K562 (cell line): ENCODE data around the gene WDPCP. TPM values are rescaled to one million over a fixed set of nuclear protein-coding genes. Genes with fewer than 3 reads are reported as not detected.

Source experiments
- ATAC-seq: fragments of 200-7000 bp; cut with Tn5 transposase; 3 replicates; pipeline ENCODE4 v1.9.1; 2020; ENCODE audit warnings: moderate library complexity
- BruUV-seq: library from RNA; stranded (reverse); fragments of 400-500 nt; replicated peaks from 2 replicates; lab custom pipeline; 2021; lab: Mats Ljungman, UMichigan
- CTCF ChIA-PET: fragments of 300-600 bp; formaldehyde crosslinking; extraction: SDS; loops from one replicate; lab custom pipeline; 2021; ENCODE audit warnings: low intra/inter-chr PET ratio; lab: Yijun Ruan, JAX
- POLR2A ChIA-PET: fragments of 300-600, 350-650 bp; sonication (Branson Sonifier 250); formaldehyde crosslinking; extraction: SDS; loops from one replicate; lab custom pipeline; 2021; ENCODE audit warnings: antibody characterized with exemption, inconsistent platforms; lab: Yijun Ruan, JAX
- DNase-seq, 4 experiments: peaks; one replicate each; pipeline versions ENCODE4 v3.0.0 to v3.0.0-alpha.2; 2011 to 2018; ENCODE audit warnings: low spot score in 3 of 4, mixed read lengths in 3 of 4; ENCODE audit errors: extremely low read depth in 1 of 4
- FAIRE-seq: peaks from 2 replicates; lab custom pipeline; 2011; peaks lifted over from hg19 to GRCh38; lab: Jason Lieb, UNC
- H2AFZ ChIP-seq: 2 replicates; pipeline ENCODE4 v1.6.0; 2011; ENCODE audit warnings: low read depth, low read length, control low read depth, inconsistent platforms
- H3K27ac ChIP-seq: fragments of 200-600 bp; 3 replicates; pipeline ENCODE4 v1.8.0; 2011; ENCODE audit warnings: low read depth, mild to moderate bottlenecking, control low read depth, inconsistent platforms, low read length, moderate library complexity, mixed read lengths; ENCODE audit errors: extremely low read depth
- H3K27me3 ChIP-seq, 2 experiments: fragments of 300-600 bp in 1 of 2; 2 replicates in 1 of 2; 3 replicates in 1 of 2; pipeline versions ENCODE4 v1.6.0 to v1.8.0; 2011; ENCODE audit warnings: inconsistent platforms in 2 of 2, low read length in 2 of 2, mild to moderate bottlenecking in 1 of 2, mixed read lengths in 1 of 2, moderate library complexity in 1 of 2; ENCODE audit not compliant: control insufficient read depth in 2 of 2, insufficient read depth in 2 of 2
- H3K36me3 ChIP-seq: fragments of 300-600 bp; 3 replicates; pipeline ENCODE4 v1.8.0; 2011; ENCODE audit warnings: mild to moderate bottlenecking, low read length, inconsistent platforms; ENCODE audit not compliant: control insufficient read depth, insufficient read depth
- H3K4me1 ChIP-seq, 2 experiments: fragments of 200-600 bp in 1 of 2; replicated peaks in 1 of 2; 2 replicates in 1 of 2; 3 replicates in 1 of 2; pipeline versions ENCODE4 v1.5.1 to v1.8.0; 2011; ENCODE audit warnings: inconsistent platforms in 2 of 2, low read length in 2 of 2, mild to moderate bottlenecking in 1 of 2, mixed read lengths in 1 of 2, moderate library complexity in 1 of 2; ENCODE audit not compliant: control insufficient read depth in 2 of 2, insufficient read depth in 2 of 2
- H3K4me2 ChIP-seq: 2 replicates; pipeline ENCODE4 v1.6.1; 2011; ENCODE audit warnings: low read length, control low read depth, inconsistent platforms, mixed read lengths; ENCODE audit not compliant: insufficient read depth
- H3K4me3 ChIP-seq: fragments of 200-600 bp; sonication (generic), shearing (Covaris generic); 2 replicates; pipeline ENCODE4 v1.5.1; 2016; ENCODE audit warnings: control low read depth, inconsistent platforms
- H3K79me2 ChIP-seq: fragments of 200-600 bp; 3 replicates; pipeline ENCODE4 v1.8.0; 2011; ENCODE audit warnings: low read length, inconsistent platforms; ENCODE audit not compliant: control insufficient read depth, insufficient read depth
- H3K9ac ChIP-seq, 2 experiments: 2 replicates each; pipeline versions ENCODE4 v1.6.0 to v1.6.1; 2011; ENCODE audit warnings: low read depth in 2 of 2, low read length in 2 of 2, control low read depth in 1 of 2, inconsistent platforms in 1 of 2, mild to moderate bottlenecking in 1 of 2, mixed read lengths in 1 of 2; ENCODE audit not compliant: insufficient read depth in 1 of 2
- H3K9me1 ChIP-seq: one replicate; pipeline ENCODE4 v1.6.0; 2011; ENCODE audit warnings: inconsistent platforms, mild to moderate bottlenecking, low read length, moderate library complexity; ENCODE audit not compliant: control insufficient read depth, insufficient read depth
- H3K9me3 ChIP-seq: replicated peaks from 2 replicates; pipeline ENCODE4 v1.5.1; 2011; ENCODE audit warnings: low read depth, low read length, inconsistent platforms; ENCODE audit not compliant: control insufficient read depth, insufficient read depth
- H4K20me1 ChIP-seq: replicated peaks from 2 replicates; pipeline ENCODE4 v1.6.1; 2011; ENCODE audit warnings: low read length, inconsistent platforms, mixed read lengths; ENCODE audit not compliant: control insufficient read depth, insufficient read depth
- BDP1 ChIP-seq: IDR thresholded peaks from 3 replicates; pipeline ENCODE4 v1.6.1; 2011; ENCODE audit not compliant: insufficient read length, insufficient read depth
- CBX3 ChIP-seq, 2 experiments: IDR thresholded peaks; 1 replicate in 1 of 2; 2 replicates in 1 of 2; pipeline ENCODE4 v1.6.1; 2012; ENCODE audit warnings: inconsistent platforms in 2 of 2, low read length in 2 of 2, borderline replicate concordance in 1 of 2, control low read depth in 1 of 2
- CHD2 ChIP-seq: IDR thresholded peaks from 2 replicates; pipeline ENCODE4 v1.6.1; 2011; ENCODE audit warnings: low read depth, low read length
- FOS ChIP-seq: IDR thresholded peaks from 3 replicates; pipeline ENCODE4 v1.6.1; 2011; ENCODE audit not compliant: insufficient read length; ENCODE audit errors: extremely low read depth
- FOXA3 ChIP-seq, 2 experiments: fragments of 450-650 bp in 1 of 2; sonication (generic) in 1 of 2; formaldehyde crosslinking; IDR thresholded peaks in 1 of 2; conservative IDR thresholded peaks in 1 of 2; 2 replicates each; pipeline versions ENCODE4 v1.4.0 to v1.8.0; 2020 to 2022; ENCODE audit warnings: mild to moderate bottlenecking in 2 of 2, missing genetic modification reagents in 1 of 2
- L3MBTL2 ChIP-seq: fragments of 450-650 bp; IDR thresholded peaks from 2 replicates; pipeline ENCODE4 v1.6.1; 2016; ENCODE audit warnings: mild to moderate bottlenecking, moderate library complexity
- NCOA6 ChIP-seq: fragments of 450-650 bp; IDR thresholded peaks from 2 replicates; pipeline ENCODE4 v1.6.1; 2017; ENCODE audit warnings: mild to moderate bottlenecking
- PRMT5 ChIP-seq: sonication (generic); formaldehyde crosslinking; IDR thresholded peaks from 2 replicates; pipeline ENCODE4 v1.5.0; 2020; ENCODE audit warnings: missing genetic modification reagents
- TBP ChIP-seq: optimal IDR thresholded peaks from 2 replicates; pipeline ENCODE3; 2011; ENCODE audit warnings: low read depth, low read length, improper control_type of control experiment
- XRCC4 ChIP-seq: IDR thresholded peaks from one replicate; pipeline ENCODE4 v1.6.1; 2011; ENCODE audit not compliant: insufficient read depth, insufficient read length; ENCODE audit errors: extremely low read depth
- ZBTB17 ChIP-seq: fragments of 450-650 bp; formaldehyde crosslinking; IDR thresholded peaks from 2 replicates; pipeline ENCODE4 v1.4.0; 2020; ENCODE audit warnings: mild to moderate bottlenecking
- ZFX ChIP-seq: sonication (generic); formaldehyde crosslinking; IDR thresholded peaks from 2 replicates; pipeline ENCODE4 v1.8.0; 2022; ENCODE audit warnings: mild to moderate bottlenecking, missing genetic modification reagents, moderate library complexity
- ZNF212 ChIP-seq: fragments of 450-650 bp; formaldehyde crosslinking; IDR thresholded peaks from 2 replicates; pipeline ENCODE4 v1.4.0; 2020; ENCODE audit warnings: mild to moderate bottlenecking
- WGBS: fragments of 100-300 bp; shearing (Covaris generic); methylation state at CpG from one replicate; pipeline ENCODE4 v1.1.6; 2016; ENCODE audit warnings: low coverage, mixed read lengths; ENCODE audit not compliant: insufficient coverage; ENCODE audit errors: missing lambda C conversion rate; 5-methylcytosine and 5-hydroxymethylcytosine counted together
- in situ Hi-C: fragments of 300-500 bp; cut with MboI; formaldehyde crosslinking; loops from 4 replicates; pipeline ENCODE4 v1.15.0; 2018; ENCODE audit warnings: inconsistent platforms, mixed read lengths
- intact Hi-C: fragments of 100-400 bp; cut with micrococcal nuclease; formaldehyde crosslinking; loops from 2 replicates; pipeline ENCODE4 v1.14.2; 2022
- polyA plus RNA-seq, 8 experiments: library from polyadenylated mRNA; depleted of rRNA in 4 of 8; stranded (reverse) in 5 of 8; unstranded in 3 of 8; fragments of >200 nt; fragmentation: Nextera tagmentation in 2 of 8; fragmentation: Illumina TruSeq in 1 of 8; extraction: Ambion mirVana in 2 of 8; extraction: Trizol in 1 of 8; gene quantifications; 2 replicates each; pipeline versions ENCODE4 v1.2.1 to v1.2.3, GENCODE V29; 2011 to 2014; ENCODE audit warnings: inconsistent platforms in 1 of 8, missing spikeins in 1 of 8
- total RNA-seq, 7 experiments: library from RNA; depleted of rRNA in 6 of 7; stranded (reverse); fragments of >200 nt in 6 of 7; fragmentation: Illumina TruSeq in 2 of 7; extraction: Trizol in 2 of 7; gene quantifications; 2 replicates each; pipeline versions ENCODE4 v1.2.1 to v1.2.3, GENCODE V29; 2011 to 2021; ENCODE audit warnings: low replicate concordance in 1 of 7
- TF ChIP-seq, protein P1 (sequence below): fragments of 250-450 bp; sonication (Bioruptor Pico); IDR thresholded peaks from 2 replicates; pipeline ENCODE4 v1.5.0; 2021
- TF ChIP-seq, protein P2 (sequence below), 2 experiments: IDR thresholded peaks; 2 replicates each; pipeline ENCODE4 v1.6.1; 2012; ENCODE audit warnings: improper control_type of control experiment in 2 of 2, low read depth in 2 of 2, low read length in 2 of 2, borderline replicate concordance in 1 of 2
- TF ChIP-seq, protein P3 (sequence below): sonication (generic); formaldehyde crosslinking; IDR thresholded peaks from 2 replicates; pipeline ENCODE4 v1.5.0; 2020; ENCODE audit warnings: missing genetic modification reagents

The WDPCP gene
- total and polyA plus RNA-seq, 9 of the 15 experiments (the other 6 are each of a cell fraction or from before 2014, with no cell fraction given), result 1.4 to 6.4 (median 5.5) TPM

DNA sequence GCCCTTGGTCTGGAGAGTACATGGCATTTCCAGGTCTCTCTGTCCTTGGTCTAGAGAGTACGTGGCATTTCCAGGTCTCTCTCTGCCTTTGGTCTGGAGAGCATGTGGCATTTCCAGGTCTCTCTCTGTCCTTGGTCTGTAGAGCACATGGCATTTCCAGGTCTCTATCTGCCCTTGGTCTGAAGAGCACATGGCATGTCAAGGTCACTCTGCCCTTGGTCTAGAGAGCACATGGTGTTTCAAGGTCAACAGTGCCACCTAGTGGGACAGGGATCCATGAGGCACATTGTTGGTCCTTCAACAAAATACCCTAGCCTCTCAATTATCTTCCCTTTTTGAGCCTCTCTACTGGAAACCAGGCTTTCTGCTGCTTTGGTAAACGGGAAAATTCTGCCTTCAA lies 287.4 kb downstream of the WDPCP start (continued):
- peak; percentile 37; the same call in 1 of the 2 replicates for TF ChIP-seq L3MBTL2
- no peak for TF ChIP-seq ZNF212 (CRISPR knock-in tag)
- no peak for TF ChIP-seq CHD2
- TF ChIP-seq, all 486 proteins: peak for 14

DNA sequence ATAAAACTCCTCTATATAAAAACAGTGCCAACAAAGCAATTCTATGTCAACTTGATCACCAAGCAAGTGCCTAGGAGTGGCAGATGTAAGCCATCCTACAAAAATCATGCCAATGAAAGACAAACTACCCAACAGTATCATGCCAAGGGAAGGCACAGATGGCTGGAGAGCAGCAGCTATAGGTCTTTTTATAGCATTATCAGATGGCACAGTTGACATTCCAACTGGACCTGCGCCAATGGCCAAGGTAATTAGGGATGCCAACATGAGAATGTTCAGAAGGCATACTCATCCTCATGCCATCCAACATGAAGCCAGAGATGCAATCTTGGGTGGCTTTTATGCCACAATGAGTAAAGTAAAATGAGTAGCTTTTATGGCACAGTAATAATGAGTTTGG lies 300.3 kb downstream of the WDPCP start:
- Histone ChIP-seq H3K4me3 (no peak overlapping the region), H3K4me1 (no peaks in the 10 kb centered on the region; a peak in 1 of 5 replicates), H3K4me2 (no peak overlapping the region), H3K27me3 (no peaks in the 10 kb centered on the region), H3K36me3 (no peaks in the 10 kb centered on the region), H4K20me1 (no peaks in the 10 kb centered on the region), H3K9me1 (no peaks in the 10 kb centered on the region), H2AFZ (no peak overlapping the region), H3K27ac (no peak overlapping the region), H3K79me2 (no peaks in the 10 kb centered on the region), H3K9ac (no peak overlapping the region)
- 0% methylated on average over 1 of the region's 1 CpG for whole genome bisulfite sequencing
- BruUV-seq, result no TSS peak
- in situ Hi-C loops, result no loop called here
- POLR2A ChIA-PET, result no interaction called here
- DNase-seq, result no peak
- no peak for FAIRE-seq
- ATAC-seq, result no peak
- TF ChIP-seq ZBTB17 (CRISPR knock-in tag), result no peak
- no peak for TF ChIP-seq PRMT5 (CRISPR knock-in tag)
- no peak for TF ChIP-seq FOS
- no peak for TF ChIP-seq NCOA6
- TF ChIP-seq, protein P1, sequence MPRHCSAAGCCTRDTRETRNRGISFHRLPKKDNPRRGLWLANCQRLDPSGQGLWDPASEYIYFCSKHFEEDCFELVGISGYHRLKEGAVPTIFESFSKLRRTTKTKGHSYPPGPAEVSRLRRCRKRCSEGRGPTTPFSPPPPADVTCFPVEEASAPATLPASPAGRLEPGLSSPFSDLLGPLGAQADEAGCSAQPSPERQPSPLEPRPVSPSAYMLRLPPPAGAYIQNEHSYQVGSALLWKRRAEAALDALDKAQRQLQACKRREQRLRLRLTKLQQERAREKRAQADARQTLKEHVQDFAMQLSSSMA, result no peak
- TF ChIP-seq ZFX (CRISPR knock-in tag), result no peak
- TF ChIP-seq TBP, result no peak
- no peak for TF ChIP-seq CBX3 (IDR thresholded peaks at IDR 0.05; ENCODE audit: borderline replicate concordance in 1 of 2, low read length in 2 of 2)
- TF ChIP-seq BDP1, result no peak
- TF ChIP-seq, protein P2, sequence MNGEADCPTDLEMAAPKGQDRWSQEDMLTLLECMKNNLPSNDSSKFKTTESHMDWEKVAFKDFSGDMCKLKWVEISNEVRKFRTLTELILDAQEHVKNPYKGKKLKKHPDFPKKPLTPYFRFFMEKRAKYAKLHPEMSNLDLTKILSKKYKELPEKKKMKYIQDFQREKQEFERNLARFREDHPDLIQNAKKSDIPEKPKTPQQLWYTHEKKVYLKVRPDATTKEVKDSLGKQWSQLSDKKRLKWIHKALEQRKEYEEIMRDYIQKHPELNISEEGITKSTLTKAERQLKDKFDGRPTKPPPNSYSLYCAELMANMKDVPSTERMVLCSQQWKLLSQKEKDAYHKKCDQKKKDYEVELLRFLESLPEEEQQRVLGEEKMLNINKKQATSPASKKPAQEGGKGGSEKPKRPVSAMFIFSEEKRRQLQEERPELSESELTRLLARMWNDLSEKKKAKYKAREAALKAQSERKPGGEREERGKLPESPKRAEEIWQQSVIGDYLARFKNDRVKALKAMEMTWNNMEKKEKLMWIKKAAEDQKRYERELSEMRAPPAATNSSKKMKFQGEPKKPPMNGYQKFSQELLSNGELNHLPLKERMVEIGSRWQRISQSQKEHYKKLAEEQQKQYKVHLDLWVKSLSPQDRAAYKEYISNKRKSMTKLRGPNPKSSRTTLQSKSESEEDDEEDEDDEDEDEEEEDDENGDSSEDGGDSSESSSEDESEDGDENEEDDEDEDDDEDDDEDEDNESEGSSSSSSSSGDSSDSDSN (IDR thresholded peaks at IDR 0.05; ENCODE audit: borderline replicate concordance in 1 of 2, low read depth in 2 of 2, low read length in 2 of 2), result no peak
- TF ChIP-seq XRCC4, result no peak
- TF ChIP-seq, protein P3, sequence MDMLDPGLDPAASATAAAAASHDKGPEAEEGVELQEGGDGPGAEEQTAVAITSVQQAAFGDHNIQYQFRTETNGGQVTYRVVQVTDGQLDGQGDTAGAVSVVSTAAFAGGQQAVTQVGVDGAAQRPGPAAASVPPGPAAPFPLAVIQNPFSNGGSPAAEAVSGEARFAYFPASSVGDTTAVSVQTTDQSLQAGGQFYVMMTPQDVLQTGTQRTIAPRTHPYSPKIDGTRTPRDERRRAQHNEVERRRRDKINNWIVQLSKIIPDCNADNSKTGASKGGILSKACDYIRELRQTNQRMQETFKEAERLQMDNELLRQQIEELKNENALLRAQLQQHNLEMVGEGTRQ (CRISPR knock-in tag), result no peak
- no peak for TF ChIP-seq FOXA3 (CRISPR knock-in tag; conservative IDR thresholded peaks at IDR 0.05 in 1 of 2, IDR thresholded peaks at IDR 0.05 in 1 of 2)
- TF ChIP-seq, all 486 proteins: peak for 0
- CTCF ChIA-PET, result no interaction called here
- intact Hi-C loops, result no loop called here
- H3K9me3 ChIP-seq, result no peaks in the 10 kb centered on the region
